ENCODE results near the gene GGNBP2.

GGNBP2 gene

GRCh38 chr17:36550491-36551417 is 6.0 kb downstream of the GGNBP2 start:
- in situ Hi-C loops (cut with HindIII; ENCODE audit: low sequenced_read_pairs), result no loop called here

GRCh38 chr17:36553459-36553858 is 8.7 kb downstream of the GGNBP2 start:
- in situ Hi-C loops (cut with HindIII; ENCODE audit: low sequenced_read_pairs), result no loop called here

GRCh38 chr17:36566081-36566480 is 21.4 kb downstream of the GGNBP2 start:
- in situ Hi-C loops (cut with HindIII; ENCODE audit: low sequenced_read_pairs), result no loop called here

- in situ Hi-C loops (cut with HindIII; ENCODE audit: low sequenced_read_pairs), result no loop called here
Observed at GRCh38 chr17:36575028-36575427, 30.3 kb downstream of the GGNBP2 start.

- in situ Hi-C loops (cut with HindIII; ENCODE audit: low sequenced_read_pairs), result no loop called here
Observed at GRCh38 chr17:36576793-36577192, 32.1 kb downstream of the GGNBP2 start.

- in situ Hi-C loops (cut with HindIII; ENCODE audit: low sequenced_read_pairs), result no loop called here
Observed at GRCh38 chr17:36578671-36579070, 34.0 kb downstream of the GGNBP2 start.

GRCh38 chr17:36583787-36584186 is 39.1 kb downstream of the GGNBP2 start:
- in situ Hi-C loops (cut with HindIII; ENCODE audit: low sequenced_read_pairs), result no loop called here

- in situ Hi-C loops (cut with HindIII; ENCODE audit: low sequenced_read_pairs), result no loop called here
Observed at GRCh38 chr17:36586138-36586537, 41.4 kb downstream of the GGNBP2 start.

- in situ Hi-C loops (cut with HindIII; ENCODE audit: low sequenced_read_pairs), result no loop called here
Observed at GRCh38 chr17:36590082-36590481, 45.4 kb downstream of the GGNBP2 start.

GRCh38 chr17:36591434-36592315 is 47.0 kb downstream of the GGNBP2 start, which contains the start of gene DHRS11:
DHRS11 (plus strand) TSS chr17:36591879; CDS start chr17:36592010, 131 bp downstream.
- in situ Hi-C loops (cut with HindIII; ENCODE audit: low sequenced_read_pairs), result no loop called here

- in situ Hi-C loops (cut with HindIII; ENCODE audit: low sequenced_read_pairs), result no loop called here
Observed at GRCh38 chr17:36592316-36592715, 47.6 kb downstream of the GGNBP2 start.

GRCh38 chr17:36592716-36593321 is 48.1 kb downstream of the GGNBP2 start:
- in situ Hi-C loops (cut with HindIII; ENCODE audit: low sequenced_read_pairs), result no loop called here

GRCh38 chr17:36593656-36594316 is 49.1 kb downstream of the GGNBP2 start:
- in situ Hi-C loops (cut with HindIII; ENCODE audit: low sequenced_read_pairs), result no loop called here

GRCh38 chr17:36594626-36595401 is 50.1 kb downstream of the GGNBP2 start:
- in situ Hi-C loops (cut with HindIII; ENCODE audit: low sequenced_read_pairs), result no loop called here

GRCh38 chr17:36597226-36597625 is 52.5 kb downstream of the GGNBP2 start:
- in situ Hi-C loops (cut with HindIII; ENCODE audit: low sequenced_read_pairs), result no loop called here

GRCh38 chr17:36597866-36598777 is 53.4 kb downstream of the GGNBP2 start:
- in situ Hi-C loops (cut with HindIII; ENCODE audit: low sequenced_read_pairs), result no loop called here

GRCh38 chr17:36598951-36599401 is 54.3 kb downstream of the GGNBP2 start:
- in situ Hi-C loops (cut with HindIII; ENCODE audit: low sequenced_read_pairs), result no loop called here

GRCh38 chr17:36599546-36600250 is 55.0 kb downstream of the GGNBP2 start:
- in situ Hi-C loops (cut with HindIII; ENCODE audit: low sequenced_read_pairs), result no loop called here
